HepG2 (cell line): ENCODE results near the gene DMTF1. TPM values are rescaled to one million over a fixed set of nuclear protein-coding genes. Genes with fewer than 3 reads are reported as not detected.

ENCODE experiments used
- DMTF1 ChIP-seq: sonication (generic); formaldehyde crosslinking; IDR thresholded peaks from 2 replicates; pipeline ENCODE4 v1.4.0; 2020; ENCODE audit warnings: mild to moderate bottlenecking, missing genetic modification reagents
- EP300 ChIP-seq, 3 experiments: sonication (generic) in 1 of 3; formaldehyde crosslinking in 1 of 3; IDR thresholded peaks; 2 replicates each; pipeline versions ENCODE4 v1.5.1 to v1.6.1; 2011 to 2020; ENCODE audit warnings: low read depth in 2 of 3, low read length in 2 of 3, borderline replicate concordance in 1 of 3, improper control_type of control experiment in 1 of 3, mild to moderate bottlenecking in 1 of 3, missing genetic modification reagents in 1 of 3, moderate library complexity in 1 of 3
- FOXP1 ChIP-seq, 2 experiments: fragments of 450-650 bp in 1 of 2; IDR thresholded peaks; 2 replicates each; pipeline ENCODE4 v1.6.1; 2017 to 2018; ENCODE audit warnings: antibody characterized with exemption in 1 of 2
- GPN1 ChIP-seq: sonication (generic); formaldehyde crosslinking; IDR thresholded peaks from 2 replicates; pipeline ENCODE4 v1.5.1; 2020; ENCODE audit warnings: missing genetic modification reagents, borderline replicate concordance
- KAT8 ChIP-seq: IDR thresholded peaks from 2 replicates; pipeline ENCODE4 v1.6.1; 2016; ENCODE audit warnings: missing genetic modification reagents, missing compliant biosample characterization
- KDM5A ChIP-seq: fragments of 200-600 bp; sonication (generic); IDR thresholded peaks from 2 replicates; pipeline ENCODE4 v1.7.0; 2018; ENCODE audit warnings: antibody characterized with exemption, mild to moderate bottlenecking, low read length, borderline replicate concordance
- NFIC ChIP-seq: IDR thresholded peaks from 2 replicates; pipeline ENCODE4 v1.6.1; 2012; ENCODE audit warnings: mild to moderate bottlenecking, low read length, inconsistent platforms
- RXRA ChIP-seq: sonication (generic); formaldehyde crosslinking; IDR thresholded peaks from 2 replicates; pipeline ENCODE4 v1.5.1; 2020; ENCODE audit warnings: missing genetic modification reagents
- RXRB ChIP-seq: IDR thresholded peaks from 2 replicates; pipeline ENCODE4 v1.6.1; 2016; ENCODE audit warnings: borderline replicate concordance, missing genetic modification reagents, missing compliant biosample characterization
- SAP130 ChIP-seq: IDR thresholded peaks from 2 replicates; pipeline ENCODE4 v1.6.1; 2016; ENCODE audit warnings: low read depth
- SIN3B ChIP-seq: fragments of 150-350 bp; IDR thresholded peaks from 2 replicates; pipeline ENCODE4 v1.6.1; 2014; ENCODE audit warnings: low read length
- TFAP4 ChIP-seq: sonication (generic); IDR thresholded peaks from 2 replicates; pipeline ENCODE4 v1.6.1; 2016; ENCODE audit warnings: low read depth, borderline replicate concordance
- TGIF2 ChIP-seq: IDR thresholded peaks from 2 replicates; pipeline ENCODE4 v1.6.1; 2016; ENCODE audit warnings: control low read depth, missing compliant biosample characterization
- ZBTB10 ChIP-seq: sonication (generic); formaldehyde crosslinking; IDR thresholded peaks from 2 replicates; pipeline ENCODE4 v1.4.0; 2020; ENCODE audit warnings: missing genetic modification reagents, borderline replicate concordance
- ZFP37 ChIP-seq: sonication (generic); formaldehyde crosslinking; IDR thresholded peaks from 2 replicates; pipeline ENCODE4 v1.4.0; 2020; ENCODE audit warnings: missing genetic modification reagents, borderline replicate concordance
- ZNF142 ChIP-seq: sonication (generic); formaldehyde crosslinking; IDR thresholded peaks from 2 replicates; pipeline ENCODE4 v1.4.0; 2020; ENCODE audit warnings: missing genetic modification reagents
- ZNF558 ChIP-seq: sonication (generic); formaldehyde crosslinking; IDR thresholded peaks from 2 replicates; pipeline ENCODE4 v1.9.0; 2022; ENCODE audit warnings: mild to moderate bottlenecking, missing genetic modification reagents, borderline replicate concordance
- ZNF562 ChIP-seq: sonication (generic); formaldehyde crosslinking; IDR thresholded peaks from 2 replicates; pipeline ENCODE4 v1.8.0; 2022; ENCODE audit warnings: missing genetic modification reagents, borderline replicate concordance
- polyA plus RNA-seq, 8 experiments: library from polyadenylated mRNA; depleted of rRNA in 3 of 8; stranded (reverse) in 7 of 8; unstranded in 1 of 8; fragments of >200 nt; fragmentation: Illumina TruSeq in 4 of 8; extraction: Trizol in 4 of 8; gene quantifications; 2 replicates each; pipeline versions ENCODE4 v1.2.1 to v1.2.3, GENCODE V29; 2011 to 2016; ENCODE audit warnings: low read depth in 4 of 8, missing spikeins in 1 of 8, mixed read lengths in 1 of 8; ENCODE audit not compliant: insufficient read depth in 1 of 8
- total RNA-seq, 5 experiments: library from RNA; depleted of rRNA; stranded (reverse); fragments of >200 nt; fragmentation: Illumina TruSeq; extraction: Trizol; gene quantifications; 2 replicates each; pipeline ENCODE4 v1.2.3, GENCODE V29; 2016; ENCODE audit warnings: low read depth in 1 of 5

DMTF1 gene
- total and polyA plus RNA-seq, 2 of the 13 experiments (the other 11 are each of a cell fraction or from before 2014, with no cell fraction given) = 45.8 to 132 TPM

- TF ChIP-seq ZBTB10 (no peak), TGIF2 (CRISPR knock-in tag) (no peak), RXRA (CRISPR knock-in tag) (no peak; the same call in 1 of the 2 replicates), TFAP4 (0 out of 2 replicates have a peak, but pooled peaks have one; percentile 27), ZNF558 (CRISPR knock-in tag) (no peak), DMTF1 (CRISPR knock-in tag) (no peak), ZNF142 (CRISPR knock-in tag) (no peak), ZFP37 (no peak), EP300 (IDR thresholded peaks at IDR 0.05; ENCODE audit: low read depth in 2 of 2, low read length in 2 of 2) (peak in 1 of 2 experiments; percentile 54; a peak in 2 of 4 replicates), EP300 (CRISPR knock-in tag; IDR thresholded peaks at IDR 0.05; ENCODE audit: borderline replicate concordance) (peak; percentile 39; the same call in 1 of the 2 replicates), ZNF562 (CRISPR knock-in tag) (no peak), SIN3B (no peak), RXRB (CRISPR knock-in tag) (peak; percentile 24; the same call in 1 of the 2 replicates), FOXP1 (IDR thresholded peaks at IDR 0.05) (no peak), FOXP1 (CRISPR knock-in tag; IDR thresholded peaks at IDR 0.05) (peak; percentile 26; the same call in 1 of the 2 replicates), KAT8 (CRISPR knock-in tag) (peak; percentile 24; the same call in 1 of the 2 replicates), KDM5A (no peak), GPN1 (CRISPR knock-in tag) (no peak), SAP130 (CRISPR knock-in tag) (peak; percentile 66), NFIC (no peak; the same call in 1 of the 2 replicates)
Observed at GRCh38 chr7:87140271-87140748, 11.9 kb upstream of the DMTF1 start (continued).
